ENCODE measurements around the gene CRKL.
"Not testable (repeated sequence)": the region's sequence is repeated elsewhere in the genome, so short reads cannot be mapped to it uniquely, and the experiment has no call there.

CRKL gene

GRCh38 chr22:20968281-20968977 is 51.2 kb downstream of the CRKL start (continued):
- no peak for TF ChIP-seq ZNF16 (tag by site-specific recombination; IDR thresholded peaks at IDR 0.05; ENCODE audit: low read depth)
- TF ChIP-seq ZNF423 (tag by site-specific recombination; IDR thresholded peaks at IDR 0.05) = no peak
- TF ChIP-seq ZNF473 (tag by site-specific recombination; IDR thresholded peaks at IDR 0.05) = no peak
- no peak for TF ChIP-seq ZNF184 (tag by site-specific recombination; IDR thresholded peaks at IDR 0.05)

- Histone ChIP-seq H3K4me1 (ENCODE audit: control insufficient read depth, insufficient read depth, low read length) (no peaks in the 10 kb centered on the region), H3K9me3 (ENCODE audit: control insufficient read depth, insufficient read depth, low read depth, low read length) (no peaks in the 10 kb centered on the region), H3K27ac (ENCODE audit: extremely low read depth, low read depth, low read length) (no peak overlapping the region), H3K36me3 (ENCODE audit: control insufficient read depth in 2 of 2, insufficient read depth in 1 of 2, low read length in 2 of 2) (no peaks in the 10 kb centered on the region), H3K4me3 (ENCODE audit: low read depth, low read length) (no peak overlapping the region)
- ChIA-PET CTCF (interaction anchor here (0.6 to 2.0 kb wide), 5 partner anchors 9 to 545 kb away, joined by 3 to 8 read pairs (median 3); partner anchors contain the start of gene LZTR1), POLR2A (interaction anchor here (3.4 kb wide), 1 partner anchor 11 kb away, joined by 27 read pairs; the partner anchor contains the start of gene LZTR1)
- no peak for TF ChIP-seq ZNF112 (tag by site-specific recombination; IDR thresholded peaks at IDR 0.05)
- peak; percentile 83 for TF ChIP-seq ZIC2 (tag by site-specific recombination; IDR thresholded peaks at IDR 0.05)
- peak; percentile 31; the same call in 1 of the 2 replicates for TF ChIP-seq ZBTB17 (tag by site-specific recombination; IDR thresholded peaks at IDR 0.05)
- peak; percentile 41; the same call in 1 of the 2 replicates for TF ChIP-seq ZFHX2 (tag by site-specific recombination; conservative IDR thresholded peaks at IDR 0.05)
Observed at GRCh38 chr22:20970939-20971657, 53.9 kb downstream of the CRKL start.

- not testable (repeated sequence) for H3K27ac ChIP-seq (ENCODE audit: extremely low read depth, low read depth, low read length); H3K9me3 ChIP-seq (ENCODE audit: control insufficient read depth, insufficient read depth, low read depth, low read length); H3K4me1 ChIP-seq (ENCODE audit: control insufficient read depth, insufficient read depth, low read length); H3K4me3 ChIP-seq (ENCODE audit: low read depth, low read length); H3K36me3 ChIP-seq (ENCODE audit: control insufficient read depth in 2 of 2, insufficient read depth in 1 of 2, low read length in 2 of 2)
- ChIA-PET POLR2A (interaction anchor here (0.6 to 3.4 kb wide), 6 partner anchors 10 to 129 kb away, joined by 3 to 27 read pairs (median 4); partner anchors contain the start of gene LZTR1), CTCF (interaction anchor here (0.8 to 2.0 kb wide), 6 partner anchors 10 to 92 kb away, joined by 3 to 8 read pairs (median 4); partner anchors contain the start of genes CRKL and LZTR1)
- TF ChIP-seq PRDM1 (tag by site-specific recombination; IDR thresholded peaks at IDR 0.05) (0 out of 2 replicates have a peak, but pooled peaks have one; percentile 31), PRDM10 (tag by site-specific recombination; IDR thresholded peaks at IDR 0.05) (peak; percentile 72)
Observed at GRCh38 chr22:20972014-20972694, 54.9 kb downstream of the CRKL start.

- H3K4me1 ChIP-seq (ENCODE audit: control insufficient read depth, insufficient read depth, low read length) = no peaks in the 10 kb centered on the region
- no peak overlapping the region for H3K4me3 ChIP-seq (ENCODE audit: low read depth, low read length)
- TF ChIP-seq ZNF426 (tag by site-specific recombination; IDR thresholded peaks at IDR 0.05) (no peak), PRDM10 (tag by site-specific recombination; IDR thresholded peaks at IDR 0.05) (0 out of 2 replicates have a peak, but pooled peaks have one; percentile 11), HOXC10 (CRISPR knock-in tag; IDR thresholded peaks at IDR 0.05) (no peak)
- H3K9me3 ChIP-seq (ENCODE audit: control insufficient read depth, insufficient read depth, low read depth, low read length) = no peaks in the 10 kb centered on the region
- ChIA-PET POLR2A (interaction anchor here (0.6 to 3.4 kb wide), 5 partner anchors 9 to 129 kb away, joined by 4 to 27 read pairs (median 4); partner anchors contain the start of gene LZTR1), CTCF (interaction anchor here (0.6 to 2.0 kb wide), 6 partner anchors 9 to 640 kb away, joined by 3 to 8 read pairs (median 4); partner anchors contain the start of genes CRKL and LZTR1)
- no peak overlapping the region for H3K27ac ChIP-seq (ENCODE audit: extremely low read depth, low read depth, low read length)
- no peaks in the 10 kb centered on the region for H3K36me3 ChIP-seq (ENCODE audit: control insufficient read depth in 2 of 2, insufficient read depth in 1 of 2, low read length in 2 of 2)
Observed at GRCh38 chr22:20972933-20973577, 55.8 kb downstream of the CRKL start.

Measured in HEK293 (cell line).